SK-N-SH (cell line): ENCODE measurements around the gene FHOD3.

ENCODE experiments used
- ELF1 ChIP-seq: IDR thresholded peaks from 2 replicates; pipeline ENCODE4 v1.4.0; 2012
- NRF1 ChIP-seq: IDR thresholded peaks from 2 replicates; pipeline ENCODE4 v1.6.1; 2012; ENCODE audit warnings: low read depth, mild to moderate bottlenecking, low read length
- POLR2AphosphoS5 ChIP-seq: IDR thresholded peaks from 2 replicates; pipeline ENCODE4 v1.6.1; 2012; ENCODE audit warnings: low read depth, low read length
- SIN3A ChIP-seq: IDR thresholded peaks from 2 replicates; pipeline ENCODE4 v1.6.1; 2012; ENCODE audit warnings: low read depth, mild to moderate bottlenecking, low read length, moderate library complexity, borderline replicate concordance
- TAF1 ChIP-seq: IDR thresholded peaks from 2 replicates; pipeline ENCODE4 v1.6.1; 2012; ENCODE audit warnings: low read depth, mild to moderate bottlenecking, low read length, moderate library complexity, borderline replicate concordance
- TF ChIP-seq, protein P1 (sequence below): fragments of 150-350 bp; IDR thresholded peaks from 2 replicates; pipeline ENCODE4 v1.6.1; 2017; ENCODE audit warnings: antibody characterized with exemption, low read length, low read depth, borderline replicate concordance
- TF ChIP-seq, protein P2 (sequence below): IDR thresholded peaks from 2 replicates; pipeline ENCODE4 v1.4.0; 2012; ENCODE audit warnings: low read depth, borderline replicate concordance
- TF ChIP-seq, protein P3 (sequence below): fragments of 200-600 bp; sonication (generic); IDR thresholded peaks from 2 replicates; pipeline ENCODE4 v1.6.1; 2017; ENCODE audit warnings: antibody characterized with exemption, mild to moderate bottlenecking, moderate library complexity
- TF ChIP-seq, protein P4 (sequence below): IDR thresholded peaks from 2 replicates; pipeline ENCODE4 v1.4.0; 2012; ENCODE audit warnings: low read depth
- TF ChIP-seq, protein P5 (sequence below): IDR thresholded peaks from 2 replicates; pipeline ENCODE4 v1.6.1; 2012; ENCODE audit warnings: mild to moderate bottlenecking, low read depth, low read length, moderate library complexity

DNA sequence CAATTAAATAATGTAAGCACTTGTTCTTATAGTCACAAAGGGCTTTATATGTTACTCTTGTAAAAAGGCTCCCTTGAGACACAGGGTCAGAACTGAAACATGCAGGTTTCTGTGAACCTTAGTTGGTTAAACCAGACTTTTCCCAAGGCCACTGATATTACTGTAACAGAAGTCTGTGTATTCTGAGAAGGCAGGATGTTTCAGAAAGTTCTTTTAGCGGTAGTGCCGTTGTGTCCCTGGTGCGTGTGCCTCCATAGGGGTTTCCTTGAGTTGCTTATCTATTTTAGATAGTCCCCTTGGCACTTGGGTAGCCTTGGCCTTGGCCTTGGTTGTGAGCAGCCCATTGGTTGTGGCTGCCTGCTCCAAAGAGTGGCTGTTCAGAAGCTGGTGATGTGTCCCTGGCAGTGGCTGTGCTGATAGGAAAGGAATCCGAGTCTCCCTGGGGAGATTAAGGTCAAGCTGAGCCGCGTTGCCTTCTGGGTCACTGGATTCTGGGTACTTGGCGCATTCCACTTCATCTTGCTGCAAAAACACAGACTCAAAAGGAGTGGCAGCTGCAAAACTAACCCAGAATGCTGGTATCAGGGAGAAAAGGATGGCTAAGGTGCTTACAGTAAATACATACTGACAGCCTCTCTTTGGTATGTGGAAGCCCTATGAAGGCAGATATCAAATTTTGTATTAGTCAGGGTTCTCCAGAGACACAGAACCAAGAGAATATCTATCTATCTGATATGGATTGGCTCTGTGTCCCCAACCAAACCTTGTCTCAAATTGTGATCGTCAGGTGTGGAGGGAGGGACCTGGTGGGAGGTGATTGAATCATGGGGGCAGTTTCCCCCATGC is 69.7 kb downstream of the FHOD3 start:
- TF ChIP-seq POLR2AphosphoS5 (no peak), NRF1 (no peak), SIN3A (no peak), ELF1 (no peak), TAF1 (no peak)
- TF ChIP-seq, protein P1, sequence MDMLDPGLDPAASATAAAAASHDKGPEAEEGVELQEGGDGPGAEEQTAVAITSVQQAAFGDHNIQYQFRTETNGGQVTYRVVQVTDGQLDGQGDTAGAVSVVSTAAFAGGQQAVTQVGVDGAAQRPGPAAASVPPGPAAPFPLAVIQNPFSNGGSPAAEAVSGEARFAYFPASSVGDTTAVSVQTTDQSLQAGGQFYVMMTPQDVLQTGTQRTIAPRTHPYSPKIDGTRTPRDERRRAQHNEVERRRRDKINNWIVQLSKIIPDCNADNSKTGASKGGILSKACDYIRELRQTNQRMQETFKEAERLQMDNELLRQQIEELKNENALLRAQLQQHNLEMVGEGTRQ = no peak
- TF ChIP-seq, protein P2, sequence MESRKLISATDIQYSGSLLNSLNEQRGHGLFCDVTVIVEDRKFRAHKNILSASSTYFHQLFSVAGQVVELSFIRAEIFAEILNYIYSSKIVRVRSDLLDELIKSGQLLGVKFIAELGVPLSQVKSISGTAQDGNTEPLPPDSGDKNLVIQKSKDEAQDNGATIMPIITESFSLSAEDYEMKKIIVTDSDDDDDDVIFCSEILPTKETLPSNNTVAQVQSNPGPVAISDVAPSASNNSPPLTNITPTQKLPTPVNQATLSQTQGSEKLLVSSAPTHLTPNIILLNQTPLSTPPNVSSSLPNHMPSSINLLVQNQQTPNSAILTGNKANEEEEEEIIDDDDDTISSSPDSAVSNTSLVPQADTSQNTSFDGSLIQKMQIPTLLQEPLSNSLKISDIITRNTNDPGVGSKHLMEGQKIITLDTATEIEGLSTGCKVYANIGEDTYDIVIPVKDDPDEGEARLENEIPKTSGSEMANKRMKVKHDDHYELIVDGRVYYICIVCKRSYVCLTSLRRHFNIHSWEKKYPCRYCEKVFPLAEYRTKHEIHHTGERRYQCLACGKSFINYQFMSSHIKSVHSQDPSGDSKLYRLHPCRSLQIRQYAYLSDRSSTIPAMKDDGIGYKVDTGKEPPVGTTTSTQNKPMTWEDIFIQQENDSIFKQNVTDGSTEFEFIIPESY = no peak
- TF ChIP-seq, protein P3, sequence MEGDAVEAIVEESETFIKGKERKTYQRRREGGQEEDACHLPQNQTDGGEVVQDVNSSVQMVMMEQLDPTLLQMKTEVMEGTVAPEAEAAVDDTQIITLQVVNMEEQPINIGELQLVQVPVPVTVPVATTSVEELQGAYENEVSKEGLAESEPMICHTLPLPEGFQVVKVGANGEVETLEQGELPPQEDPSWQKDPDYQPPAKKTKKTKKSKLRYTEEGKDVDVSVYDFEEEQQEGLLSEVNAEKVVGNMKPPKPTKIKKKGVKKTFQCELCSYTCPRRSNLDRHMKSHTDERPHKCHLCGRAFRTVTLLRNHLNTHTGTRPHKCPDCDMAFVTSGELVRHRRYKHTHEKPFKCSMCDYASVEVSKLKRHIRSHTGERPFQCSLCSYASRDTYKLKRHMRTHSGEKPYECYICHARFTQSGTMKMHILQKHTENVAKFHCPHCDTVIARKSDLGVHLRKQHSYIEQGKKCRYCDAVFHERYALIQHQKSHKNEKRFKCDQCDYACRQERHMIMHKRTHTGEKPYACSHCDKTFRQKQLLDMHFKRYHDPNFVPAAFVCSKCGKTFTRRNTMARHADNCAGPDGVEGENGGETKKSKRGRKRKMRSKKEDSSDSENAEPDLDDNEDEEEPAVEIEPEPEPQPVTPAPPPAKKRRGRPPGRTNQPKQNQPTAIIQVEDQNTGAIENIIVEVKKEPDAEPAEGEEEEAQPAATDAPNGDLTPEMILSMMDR = no peak
- TF ChIP-seq, protein P4, sequence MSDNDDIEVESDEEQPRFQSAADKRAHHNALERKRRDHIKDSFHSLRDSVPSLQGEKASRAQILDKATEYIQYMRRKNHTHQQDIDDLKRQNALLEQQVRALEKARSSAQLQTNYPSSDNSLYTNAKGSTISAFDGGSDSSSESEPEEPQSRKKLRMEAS = no peak
- TF ChIP-seq, protein P5, sequence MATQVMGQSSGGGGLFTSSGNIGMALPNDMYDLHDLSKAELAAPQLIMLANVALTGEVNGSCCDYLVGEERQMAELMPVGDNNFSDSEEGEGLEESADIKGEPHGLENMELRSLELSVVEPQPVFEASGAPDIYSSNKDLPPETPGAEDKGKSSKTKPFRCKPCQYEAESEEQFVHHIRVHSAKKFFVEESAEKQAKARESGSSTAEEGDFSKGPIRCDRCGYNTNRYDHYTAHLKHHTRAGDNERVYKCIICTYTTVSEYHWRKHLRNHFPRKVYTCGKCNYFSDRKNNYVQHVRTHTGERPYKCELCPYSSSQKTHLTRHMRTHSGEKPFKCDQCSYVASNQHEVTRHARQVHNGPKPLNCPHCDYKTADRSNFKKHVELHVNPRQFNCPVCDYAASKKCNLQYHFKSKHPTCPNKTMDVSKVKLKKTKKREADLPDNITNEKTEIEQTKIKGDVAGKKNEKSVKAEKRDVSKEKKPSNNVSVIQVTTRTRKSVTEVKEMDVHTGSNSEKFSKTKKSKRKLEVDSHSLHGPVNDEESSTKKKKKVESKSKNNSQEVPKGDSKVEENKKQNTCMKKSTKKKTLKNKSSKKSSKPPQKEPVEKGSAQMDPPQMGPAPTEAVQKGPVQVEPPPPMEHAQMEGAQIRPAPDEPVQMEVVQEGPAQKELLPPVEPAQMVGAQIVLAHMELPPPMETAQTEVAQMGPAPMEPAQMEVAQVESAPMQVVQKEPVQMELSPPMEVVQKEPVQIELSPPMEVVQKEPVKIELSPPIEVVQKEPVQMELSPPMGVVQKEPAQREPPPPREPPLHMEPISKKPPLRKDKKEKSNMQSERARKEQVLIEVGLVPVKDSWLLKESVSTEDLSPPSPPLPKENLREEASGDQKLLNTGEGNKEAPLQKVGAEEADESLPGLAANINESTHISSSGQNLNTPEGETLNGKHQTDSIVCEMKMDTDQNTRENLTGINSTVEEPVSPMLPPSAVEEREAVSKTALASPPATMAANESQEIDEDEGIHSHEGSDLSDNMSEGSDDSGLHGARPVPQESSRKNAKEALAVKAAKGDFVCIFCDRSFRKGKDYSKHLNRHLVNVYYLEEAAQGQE = no peak
